CD14-positive monocyte (primary cell): ENCODE measurements around the gene EEF1AKMT2. TPM values are rescaled to one million over a fixed set of nuclear protein-coding genes. Genes with fewer than 3 reads are reported as not detected.

Experiments
- DNase-seq, 3 donors: peaks; one replicate each; pipeline ENCODE4 v3.0.0-alpha.2; 2011 to 2022
- H2AFZ ChIP-seq: 2 replicates; pipeline ENCODE4 v1.6.0; 2012; ENCODE audit warnings: mild to moderate bottlenecking, low read depth, low read length, inconsistent platforms; ENCODE audit not compliant: insufficient read depth, poor library complexity, severe bottlenecking
- H3K27ac ChIP-seq, 2 donors: 1 replicate in 1 of 2; 2 replicates in 1 of 2; pipeline ENCODE4 v1.5.1; 2012 to 2013; ENCODE audit warnings: low read length in 2 of 2, control low read depth in 1 of 2, inconsistent platforms in 1 of 2, low read depth in 1 of 2, mild to moderate bottlenecking in 1 of 2
- H3K27me3 ChIP-seq, 2 donors: one replicate each; pipeline versions ENCODE4 v1.6.0 to v1.6.1; 2011 to 2013; ENCODE audit warnings: low read length in 2 of 2; ENCODE audit not compliant: control insufficient read depth in 2 of 2, insufficient read depth in 2 of 2
- H3K36me3 ChIP-seq, 2 donors: replicated peaks in 1 of 2; 1 replicate in 1 of 2; 2 replicates in 1 of 2; pipeline versions ENCODE4 v1.5.1 to v1.6.1; 2012 to 2013; ENCODE audit warnings: low read length in 2 of 2, control low read depth in 1 of 2, inconsistent platforms in 1 of 2, mild to moderate bottlenecking in 1 of 2; ENCODE audit not compliant: insufficient read depth in 2 of 2, control insufficient read depth in 1 of 2
- H3K4me1 ChIP-seq, 2 donors: 1 replicate in 1 of 2; 2 replicates in 1 of 2; pipeline versions ENCODE4 v1.5.1 to v1.6.1; 2012 to 2013; ENCODE audit warnings: low read length in 2 of 2, control low read depth in 1 of 2, inconsistent platforms in 1 of 2, mild to moderate bottlenecking in 1 of 2, moderate library complexity in 1 of 2; ENCODE audit not compliant: insufficient read depth in 2 of 2, control insufficient read depth in 1 of 2
- H3K4me2 ChIP-seq: replicated peaks from 2 replicates; pipeline ENCODE3; 2012; ENCODE audit warnings: low read length, moderate library complexity, mild to moderate bottlenecking; ENCODE audit not compliant: poor library complexity, severe bottlenecking; ENCODE audit errors: extremely low read depth
- H3K4me3 ChIP-seq, 3 experiments: fragments of 200-600 bp in 1 of 3; sonication (generic) in 1 of 3; replicated peaks in 1 of 3; 1 replicate in 2 of 3; 2 replicates in 1 of 3; pipeline ENCODE4 v1.5.1; 2011 to 2013; ENCODE audit warnings: low read length in 3 of 3, mild to moderate bottlenecking in 3 of 3, control low read depth in 2 of 3, low read depth in 2 of 3, inconsistent platforms in 1 of 3, moderate library complexity in 1 of 3
- H3K79me2 ChIP-seq: 2 replicates; pipeline ENCODE4 v1.6.0; 2012; ENCODE audit warnings: mild to moderate bottlenecking, control low read depth, inconsistent platforms, low read length, moderate library complexity; ENCODE audit not compliant: insufficient read depth
- H3K9ac ChIP-seq: 2 replicates; pipeline ENCODE4 v1.6.0; 2017; ENCODE audit warnings: low read length, mild to moderate bottlenecking; ENCODE audit not compliant: insufficient read depth, poor library complexity, severe bottlenecking
- H3K9me3 ChIP-seq, 2 donors: replicated peaks in 1 of 2; 1 replicate in 1 of 2; 2 replicates in 1 of 2; pipeline versions ENCODE4 v1.5.1 to v1.6.1; 2012 to 2013; ENCODE audit warnings: low read length in 2 of 2, control low read depth in 1 of 2; ENCODE audit not compliant: control insufficient read depth in 1 of 2, insufficient read depth in 1 of 2
- H4K20me1 ChIP-seq: 2 replicates; pipeline ENCODE4 v1.6.0; 2012; ENCODE audit warnings: mild to moderate bottlenecking, low read length, control low read depth, moderate library complexity; ENCODE audit not compliant: insufficient read depth
- H3K27ac Mint-ChIP-seq, 7 donors: one replicate each; pipeline ENCODE4 v1.8.0; 2020; ENCODE audit warnings: mild to moderate bottlenecking in 7 of 7, mixed read lengths in 7 of 7, moderate library complexity in 6 of 7, inconsistent platforms in 2 of 7
- H3K27me3 Mint-ChIP-seq, 3 donors: one replicate each; pipeline ENCODE4 v1.8.0; 2021 to 2022; ENCODE audit warnings: low read depth in 3 of 3, mild to moderate bottlenecking in 3 of 3, mixed read lengths in 3 of 3, moderate library complexity in 3 of 3, inconsistent platforms in 1 of 3
- H3K36me3 Mint-ChIP-seq, 2 donors: one replicate each; pipeline ENCODE4 v1.8.0; 2020; ENCODE audit warnings: mixed read lengths in 2 of 2, inconsistent platforms in 1 of 2, mild to moderate bottlenecking in 1 of 2
- H3K4me1 Mint-ChIP-seq: one replicate; pipeline ENCODE4 v1.8.0; 2020; ENCODE audit warnings: mild to moderate bottlenecking, mixed read lengths
- H3K4me3 Mint-ChIP-seq, 2 donors: one replicate each; pipeline ENCODE4 v1.8.0; 2020; ENCODE audit warnings: mild to moderate bottlenecking in 2 of 2, mixed read lengths in 2 of 2, moderate library complexity in 1 of 2
- H3K9me3 Mint-ChIP-seq, 7 donors: one replicate each; pipeline ENCODE4 v1.8.0; 2020 to 2022; ENCODE audit warnings: mixed read lengths in 7 of 7, mild to moderate bottlenecking in 6 of 7, moderate library complexity in 6 of 7, inconsistent platforms in 2 of 7
- WGBS: methylation state at CpG from one replicate; pipeline ENCODE4 v1.1.5; 2013; ENCODE audit warnings: missing lambda C conversion rate; ENCODE audit not compliant: insufficient coverage; 5-methylcytosine and 5-hydroxymethylcytosine counted together
- intact Hi-C, 2 donors: fragments of 100-400 bp; cut with micrococcal nuclease; formaldehyde crosslinking; loops; one replicate each; pipeline versions ENCODE4 v1.15.0 to v1.15.1; 2023
- polyA plus RNA-seq, 3 donors: library from polyadenylated mRNA; depleted of rRNA in 1 of 3; unstranded in 2 of 3; stranded (reverse) in 1 of 3; fragments of 300-500 nt in 2 of 3; fragments of >200 nt in 1 of 3; fragmentation: Illumina TruSeq in 2 of 3; gene quantifications; 1 replicate in 2 of 3; 2 replicates in 1 of 3; pipeline ENCODE4 v1.2.3, GENCODE V29; 2012 to 2021
- TF ChIP-seq, protein P1 (sequence below): fragments of 200-600 bp; IDR thresholded peaks from one replicate; pipeline ENCODE4 v1.8.0; 2022; ENCODE audit warnings: antibody characterized with exemption, mild to moderate bottlenecking

The EEF1AKMT2 gene
- polyA plus RNA-seq, 3 donors: 7.6 to 13.6 (median 8.2) TPM

DNA sequence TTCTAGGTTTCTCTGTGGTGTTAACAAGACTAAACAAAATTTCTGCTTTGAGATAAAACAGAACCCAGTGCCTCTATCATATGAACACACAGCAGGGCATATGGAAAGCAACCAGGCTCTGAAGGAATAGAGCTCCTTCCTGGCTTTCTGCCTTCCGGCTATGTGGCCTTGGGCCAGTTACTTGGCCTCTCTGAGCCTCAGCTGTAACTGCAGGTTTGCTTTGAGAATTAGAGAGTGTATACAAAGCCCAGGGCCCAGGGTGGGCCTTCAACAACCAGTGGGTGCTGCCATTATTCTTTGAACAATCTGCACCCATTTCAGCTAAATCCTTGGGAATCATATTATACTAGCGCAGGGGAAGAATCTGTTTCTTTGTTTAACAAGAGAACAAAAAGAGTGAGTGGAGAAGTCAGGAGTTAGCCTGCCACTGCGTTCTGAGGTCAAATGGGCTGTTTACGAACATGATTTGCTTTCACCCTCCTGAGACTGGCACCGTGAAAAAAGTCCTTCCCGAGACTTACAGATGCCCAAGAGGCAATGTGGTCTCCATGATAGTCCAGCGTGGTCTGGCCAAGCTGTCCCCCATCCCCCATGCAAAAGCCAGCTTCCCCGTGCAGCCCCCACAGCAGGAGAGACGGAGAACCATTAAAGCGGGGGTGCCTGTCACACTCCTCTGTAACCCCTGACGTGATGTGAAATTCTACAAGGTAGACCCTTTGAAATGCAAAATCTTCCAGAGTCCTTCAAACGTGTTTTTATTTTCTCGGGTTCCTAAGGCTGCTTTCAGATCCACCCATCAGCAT is 52.4 kb downstream of the EEF1AKMT2 start:
- Histone ChIP-seq H3K4me1 (peaks cover 33 to 34% of the 10 kb centered on the region in 2 donors), H3K4me2 (no peak overlapping the region), H4K20me1 (peaks cover 86% of the 10 kb centered on the region), H3K9me3 (no peaks in the 10 kb centered on the region), H3K27ac (no peak overlapping the region), H3K4me3 (no peak overlapping the region), H2AFZ (no peak overlapping the region), H3K9ac (no peak overlapping the region), H3K27me3 (no peaks in the 10 kb centered on the region), H3K79me2 (peaks cover 89% of the 10 kb centered on the region), H3K36me3 (peaks cover 0 to 31% of the 10 kb centered on the region in 2 donors)
- peaks cover 40 to 46% of the 10 kb centered on the region in 2 donors for H3K36me3 Mint-ChIP-seq
- intact Hi-C loops: no loop called here
- peak overlapping the region in 5 of 7 donors; percentile 2 to 96 (median 72) for H3K27ac Mint-ChIP-seq
- 94% methylated on average over 8 of the region's 13 CpGs for WGBS
- peak overlapping the region; percentile 99 to 100 for H3K4me3 Mint-ChIP-seq
- H3K9me3 Mint-ChIP-seq: no peaks in the 10 kb centered on the region
- TF ChIP-seq, protein P1, sequence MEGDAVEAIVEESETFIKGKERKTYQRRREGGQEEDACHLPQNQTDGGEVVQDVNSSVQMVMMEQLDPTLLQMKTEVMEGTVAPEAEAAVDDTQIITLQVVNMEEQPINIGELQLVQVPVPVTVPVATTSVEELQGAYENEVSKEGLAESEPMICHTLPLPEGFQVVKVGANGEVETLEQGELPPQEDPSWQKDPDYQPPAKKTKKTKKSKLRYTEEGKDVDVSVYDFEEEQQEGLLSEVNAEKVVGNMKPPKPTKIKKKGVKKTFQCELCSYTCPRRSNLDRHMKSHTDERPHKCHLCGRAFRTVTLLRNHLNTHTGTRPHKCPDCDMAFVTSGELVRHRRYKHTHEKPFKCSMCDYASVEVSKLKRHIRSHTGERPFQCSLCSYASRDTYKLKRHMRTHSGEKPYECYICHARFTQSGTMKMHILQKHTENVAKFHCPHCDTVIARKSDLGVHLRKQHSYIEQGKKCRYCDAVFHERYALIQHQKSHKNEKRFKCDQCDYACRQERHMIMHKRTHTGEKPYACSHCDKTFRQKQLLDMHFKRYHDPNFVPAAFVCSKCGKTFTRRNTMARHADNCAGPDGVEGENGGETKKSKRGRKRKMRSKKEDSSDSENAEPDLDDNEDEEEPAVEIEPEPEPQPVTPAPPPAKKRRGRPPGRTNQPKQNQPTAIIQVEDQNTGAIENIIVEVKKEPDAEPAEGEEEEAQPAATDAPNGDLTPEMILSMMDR: no peak
- peaks cover 72% of the 10 kb centered on the region for H3K4me1 Mint-ChIP-seq
- peaks cover 2% of the 10 kb centered on the region in 3 donors for H3K27me3 Mint-ChIP-seq
- DNase-seq: no peak

DNA sequence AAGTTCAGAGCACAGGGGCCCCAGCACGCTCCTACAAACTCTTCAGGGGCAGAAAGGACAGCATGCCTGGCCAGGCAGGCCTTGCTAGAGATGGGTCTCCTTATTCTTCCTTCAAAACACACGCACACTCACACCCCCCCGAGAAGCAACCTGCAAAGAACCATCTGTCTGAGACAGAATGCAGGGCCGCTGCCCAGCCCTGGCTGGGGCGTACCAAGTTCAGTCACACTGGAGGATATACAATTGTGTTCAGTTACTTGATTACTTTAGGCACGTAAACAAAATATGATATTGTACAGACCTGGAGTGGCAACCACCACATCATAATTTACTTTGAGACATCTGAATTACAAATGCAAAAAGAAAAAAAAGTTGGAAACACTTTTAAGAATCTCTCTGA is 53.2 kb downstream of the EEF1AKMT2 start:
- peaks cover 0 to 39% of the 10 kb centered on the region in 2 donors for H3K36me3 ChIP-seq
- Mint-ChIP-seq H3K27me3 (peaks cover 2% of the 10 kb centered on the region in 3 donors), H3K27ac (no peak overlapping the region), H3K9me3 (no peaks in the 10 kb centered on the region), H3K4me1 (peaks cover 79% of the 10 kb centered on the region), H3K36me3 (peaks cover 49 to 55% of the 10 kb centered on the region in 2 donors), H3K4me3 (no peak overlapping the region)
- H3K27ac ChIP-seq: no peak overlapping the region
- no peaks in the 10 kb centered on the region for H3K9me3 ChIP-seq
- WGBS: no CpG with 5 or more reads among the region's 6 CpGs
- peaks cover 33 to 34% of the 10 kb centered on the region in 2 donors for H3K4me1 ChIP-seq
- H3K9ac ChIP-seq: no peak overlapping the region
- H3K79me2 ChIP-seq: peaks cover 95% of the 10 kb centered on the region
- TF ChIP-seq, protein P1: no peak
- no peak overlapping the region for H2AFZ ChIP-seq
- peaks cover 95% of the 10 kb centered on the region for H4K20me1 ChIP-seq
- intact Hi-C loops: no loop called here
- DNase-seq: no peak
- no peak overlapping the region for H3K4me2 ChIP-seq
- H3K4me3 ChIP-seq: no peak overlapping the region
- H3K27me3 ChIP-seq: no peaks in the 10 kb centered on the region
